Activated T-helper 1 cell treated with anti-CD3 and anti-CD28 coated beads, Interleukin-2, amount 50 U/mL, for 16 hours (primary cell): Measurements from ENCODE around the gene MOBP.

Experiments
- DNase-seq, 2 donors: peaks; one replicate each; pipeline ENCODE4 v3.0.0-alpha.2; 2020; ENCODE audit warnings: low read depth in 1 of 2, low spot score in 1 of 2

Gene MOBP

DNA sequence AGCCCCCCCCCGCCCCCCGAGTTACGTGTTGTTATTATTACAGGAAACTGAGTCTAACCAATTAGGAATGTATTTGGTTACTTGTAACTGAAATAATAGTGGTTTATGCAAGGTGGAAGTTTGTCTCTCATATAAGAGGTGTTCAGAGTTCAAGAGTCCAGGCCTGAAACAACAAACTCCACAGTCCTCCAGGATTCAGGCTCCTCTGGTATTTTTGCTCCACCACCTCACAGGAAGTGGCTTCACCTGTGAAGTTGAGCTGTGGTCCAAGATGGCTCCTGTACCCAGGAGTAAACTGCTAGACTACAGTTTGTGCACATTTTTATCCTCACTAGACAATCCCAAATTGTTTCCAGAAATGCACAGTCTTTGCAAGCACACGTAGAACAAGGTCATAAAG lies 27.3 kb downstream of the MOBP start:
- DNase-seq: no peak

DNA sequence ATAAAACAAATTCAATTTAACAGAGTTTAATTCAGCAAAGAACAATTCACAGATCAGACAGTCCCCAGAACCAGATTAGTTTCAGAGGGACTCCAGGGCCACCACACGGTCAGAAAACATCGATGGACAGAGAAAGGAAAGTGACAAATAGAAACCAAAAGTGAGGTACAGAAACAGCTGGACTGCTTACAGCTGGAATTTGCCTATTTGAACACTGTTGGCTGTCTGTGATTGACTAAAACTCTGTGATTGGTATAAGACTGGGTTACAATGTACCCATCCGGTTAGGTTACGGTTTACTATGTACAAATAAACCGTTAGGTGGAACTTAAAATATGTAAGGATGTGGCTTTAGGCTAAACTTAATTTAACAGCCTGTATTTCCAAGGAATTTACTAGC lies 30.3 kb downstream of the MOBP start:
- no peak for DNase-seq

DNA sequence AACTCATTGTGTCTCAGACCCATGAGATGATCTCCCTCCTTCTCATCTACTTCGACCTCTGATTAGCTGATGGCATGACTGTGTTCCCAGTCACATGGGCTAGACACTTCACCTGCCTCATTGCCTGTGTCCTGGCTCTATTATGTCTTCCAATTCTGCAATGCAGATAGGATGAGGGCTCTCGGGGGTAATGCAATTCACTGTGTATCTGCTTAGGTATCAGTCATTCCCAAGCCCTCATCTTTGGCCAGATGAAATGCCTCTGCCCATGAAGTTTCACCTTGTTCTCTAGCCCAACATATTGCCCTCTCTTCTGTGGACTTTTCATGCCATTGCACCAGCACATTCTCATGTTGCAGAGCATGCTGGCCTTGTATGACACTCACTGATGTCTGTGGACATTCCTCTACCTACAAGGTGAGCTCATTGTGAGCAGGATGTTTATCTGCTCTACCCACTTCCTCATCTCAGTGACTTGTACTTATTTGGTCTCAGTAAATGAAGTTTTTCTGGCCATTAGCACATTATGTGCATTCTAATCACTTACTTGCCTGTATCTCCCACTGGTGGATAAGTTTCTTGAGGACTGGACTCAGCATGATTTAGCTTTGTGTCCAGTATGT lies 32.3 kb downstream of the MOBP start:
- DNase-seq: no peak

DNA sequence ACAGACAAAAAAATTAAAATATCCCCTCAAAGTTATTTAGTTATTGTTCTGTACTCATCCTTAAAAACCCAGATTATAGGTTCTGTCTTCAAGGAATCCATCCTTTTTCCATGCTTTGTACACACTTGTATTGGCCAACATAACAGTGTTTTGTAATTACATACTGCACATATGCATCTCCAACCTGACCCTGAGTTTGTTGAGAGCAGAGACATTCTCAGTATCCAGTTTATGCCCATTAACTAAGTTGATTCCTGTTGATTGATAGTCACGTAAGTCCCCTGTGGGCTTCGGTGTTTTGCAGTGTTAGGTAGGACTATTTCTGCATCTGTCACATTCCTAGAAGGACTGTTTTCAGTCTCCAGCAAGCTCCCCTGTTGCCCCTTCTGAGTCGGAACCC lies 33.6 kb downstream of the MOBP start:
- no peak for DNase-seq

DNA sequence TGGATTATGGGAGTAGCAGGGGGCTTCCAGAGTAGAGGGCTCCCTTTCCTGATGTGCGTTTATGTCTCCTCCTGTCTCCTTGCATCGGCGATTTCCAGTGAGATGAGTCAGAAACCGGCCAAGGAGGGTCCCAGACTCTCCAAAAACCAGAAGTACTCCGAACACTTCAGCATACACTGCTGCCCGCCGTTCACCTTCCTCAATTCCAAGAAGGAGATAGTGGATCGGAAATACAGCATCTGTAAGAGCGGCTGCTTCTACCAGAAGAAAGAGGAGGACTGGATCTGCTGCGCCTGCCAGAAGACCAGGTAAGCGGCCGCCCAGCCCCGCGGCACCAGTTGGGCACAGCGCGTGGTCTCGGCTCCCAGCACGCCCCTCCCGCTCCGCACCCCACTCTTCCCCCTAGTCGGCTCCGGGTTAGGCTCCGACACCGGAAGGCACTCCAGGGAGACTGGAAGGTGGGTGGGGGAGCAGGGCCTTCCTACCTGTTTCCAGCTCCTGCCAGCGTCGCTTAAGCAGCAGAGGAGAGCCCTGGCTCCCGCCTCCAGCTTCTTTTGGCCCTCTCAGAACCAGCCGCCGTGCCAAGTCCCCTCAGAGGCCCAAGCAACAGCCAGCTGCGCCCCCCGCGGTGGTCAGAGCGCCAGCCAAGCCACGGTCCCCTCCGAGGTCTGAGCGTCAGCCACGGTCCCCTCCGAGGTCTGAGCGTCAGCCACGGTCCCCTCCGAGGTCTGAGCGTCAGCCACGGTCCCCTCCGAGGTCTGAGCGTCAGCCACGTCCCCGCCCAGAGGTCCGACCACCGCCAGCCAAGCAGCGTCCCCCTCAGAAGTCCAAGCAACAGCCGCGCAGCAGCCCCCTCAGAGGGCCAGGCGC lies 34.7 kb downstream of the MOBP start:
- DNase-seq: no peak

DNA sequence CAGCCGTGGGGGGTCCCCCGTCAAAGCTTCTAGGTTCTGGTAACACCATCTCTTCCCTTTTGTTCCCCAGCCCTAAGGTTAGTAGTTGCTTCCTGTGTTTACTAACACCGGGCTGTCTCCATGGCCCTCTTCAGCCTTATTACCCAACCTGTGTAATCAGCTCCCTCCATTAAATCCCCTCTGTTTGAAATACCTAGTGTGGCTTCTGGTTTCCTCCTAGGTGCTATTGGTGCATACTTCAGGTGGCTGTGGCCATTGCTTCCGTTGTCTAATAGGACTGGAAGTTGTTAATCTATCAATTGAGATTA lies 35.3 kb downstream of the MOBP start:
- no peak for DNase-seq

DNA sequence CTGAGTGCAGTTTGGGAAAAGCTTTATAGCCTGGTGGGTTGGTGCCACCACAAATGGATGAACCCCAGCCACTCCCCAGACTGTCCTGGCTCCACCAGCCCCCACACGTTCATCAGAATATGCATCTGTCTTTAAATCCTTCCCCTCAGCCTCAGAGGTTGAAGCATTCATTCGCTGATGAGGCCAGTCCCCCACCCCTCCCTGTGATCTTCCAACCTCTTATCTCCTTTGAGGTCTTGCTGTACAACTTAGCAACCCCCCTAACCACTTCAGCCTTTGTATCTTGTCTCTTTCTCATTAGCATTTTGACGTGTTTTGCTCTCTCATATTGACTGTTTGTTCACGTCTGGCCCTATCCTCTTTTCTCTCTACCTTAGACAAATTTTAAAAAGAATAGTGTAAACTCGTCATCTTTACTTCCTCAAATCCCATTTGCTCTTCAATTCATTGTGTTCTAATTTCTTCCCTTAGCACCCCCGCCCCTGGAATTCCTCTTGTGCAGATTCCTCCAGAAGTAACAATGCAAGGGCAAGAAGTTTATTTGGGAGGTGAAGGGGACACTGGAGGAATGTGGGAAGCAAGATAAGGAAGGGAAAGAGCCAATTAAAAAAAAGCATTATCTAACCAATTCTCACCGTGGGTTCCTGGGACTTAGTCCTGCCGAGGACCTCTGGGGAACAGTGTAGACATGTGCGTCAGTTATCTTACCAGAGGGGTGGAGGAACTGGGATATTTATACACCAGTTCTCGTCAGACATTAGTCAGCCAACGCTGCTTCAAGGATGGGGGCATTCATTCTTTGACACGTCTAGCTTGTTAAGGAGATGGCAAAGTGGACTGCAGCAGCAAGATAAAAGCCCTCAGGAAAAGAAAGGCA lies 38.6 kb downstream of the MOBP start:
- no peak for DNase-seq

DNA sequence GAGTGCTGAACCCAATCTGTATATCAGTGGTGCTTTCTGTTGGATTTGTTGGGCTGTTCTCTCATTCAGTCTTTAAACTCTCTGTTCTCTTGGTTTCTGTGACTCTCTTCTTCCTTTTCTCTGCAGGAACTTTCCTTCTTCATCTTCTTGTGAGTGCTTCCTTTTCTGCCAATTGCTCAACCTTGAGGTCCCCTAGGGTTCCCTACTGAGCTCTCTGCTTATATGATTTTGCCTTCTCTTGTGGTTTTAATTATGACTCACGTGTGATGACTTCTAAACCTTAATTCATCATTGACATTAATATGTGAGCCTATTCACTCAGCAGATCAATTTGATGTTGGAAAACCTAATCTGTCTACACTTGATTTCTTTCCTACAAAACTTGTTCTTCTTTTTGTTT lies 39.4 kb downstream of the MOBP start:
- DNase-seq: no peak

DNA sequence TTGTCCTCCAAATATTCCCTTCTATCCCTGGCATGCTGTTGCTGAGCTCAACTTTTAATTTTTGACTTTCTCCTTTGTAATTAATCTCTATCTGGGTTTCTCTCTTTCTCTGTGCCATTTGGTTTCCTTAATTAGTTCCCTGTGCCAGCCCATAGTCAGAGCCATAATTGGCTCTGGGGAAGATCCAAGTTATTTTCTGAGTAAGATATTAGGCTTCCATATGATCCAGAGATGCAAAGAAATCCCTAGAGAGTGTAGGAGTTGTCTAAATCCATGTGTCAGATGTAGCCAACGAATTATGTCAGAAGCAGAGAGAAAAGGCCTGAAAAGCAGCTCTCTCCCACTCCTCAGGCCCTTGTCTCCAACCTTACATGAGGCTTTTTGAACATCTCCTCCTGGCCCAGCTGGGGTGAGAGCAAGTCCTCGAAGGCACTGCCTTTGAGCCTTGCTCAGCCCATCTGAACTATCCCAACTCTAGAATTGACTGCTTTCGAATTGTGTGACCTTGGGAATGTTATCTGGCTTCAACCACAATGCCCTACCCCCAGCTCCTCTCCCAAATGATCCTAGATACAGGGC lies 46.4 kb downstream of the MOBP start:
- no peak for DNase-seq

DNA sequence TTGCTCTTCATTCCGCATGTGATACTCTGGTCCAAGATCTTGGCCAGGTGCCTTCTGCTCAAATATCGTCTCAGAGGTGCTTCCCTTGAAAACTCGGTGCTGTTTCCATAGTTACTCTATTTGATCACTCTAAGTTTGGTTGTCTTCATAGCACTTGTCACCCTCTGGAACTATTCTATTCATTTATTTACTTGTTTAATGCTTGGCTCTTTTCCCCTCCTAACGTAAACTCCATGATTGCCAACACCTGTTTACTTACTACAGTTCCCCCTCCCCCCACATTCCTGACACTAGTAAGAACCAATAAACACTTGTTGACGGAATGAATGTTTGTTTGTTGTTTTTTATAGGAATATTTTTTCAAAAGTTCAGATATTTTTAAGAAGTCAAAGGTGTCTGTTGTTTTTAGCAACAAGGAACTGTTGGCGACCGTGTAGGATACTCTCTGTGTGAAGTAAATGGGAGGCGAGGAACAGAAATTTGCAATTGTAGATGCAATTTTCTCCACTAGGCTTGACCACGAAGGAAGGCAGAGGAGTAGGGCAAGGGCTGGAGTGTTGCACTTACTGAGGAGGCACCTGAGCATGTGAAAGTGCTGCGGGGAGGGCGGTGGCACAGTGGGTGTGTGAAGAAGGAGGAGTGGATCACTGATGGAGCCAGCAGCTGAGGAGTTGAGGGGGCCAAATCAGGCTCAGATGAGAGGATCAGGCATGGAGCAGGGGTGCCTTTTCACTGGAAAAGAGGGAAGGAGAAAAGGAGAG lies 48.4 kb downstream of the MOBP start:
- DNase-seq: no peak

DNA sequence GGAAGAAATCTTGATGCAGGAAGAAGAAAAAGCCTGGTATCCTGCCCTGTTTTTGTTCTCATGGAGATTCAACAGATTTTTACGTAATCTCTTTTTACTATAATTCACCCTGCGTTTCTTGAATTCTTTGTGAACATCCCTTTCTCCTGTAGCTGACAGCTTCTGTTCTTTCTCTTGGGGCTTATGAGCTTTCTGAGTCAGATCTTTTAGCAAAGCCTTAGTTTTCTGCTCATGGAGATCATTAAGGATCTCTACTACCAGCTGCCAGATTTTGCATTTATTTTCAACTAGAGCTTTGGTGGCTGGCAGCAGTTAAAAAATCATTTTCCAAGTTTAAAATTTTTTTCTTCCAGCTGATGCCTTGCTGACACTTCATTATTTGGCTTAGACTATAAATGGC lies 51.6 kb downstream of the MOBP start:
- no peak for DNase-seq

DNA sequence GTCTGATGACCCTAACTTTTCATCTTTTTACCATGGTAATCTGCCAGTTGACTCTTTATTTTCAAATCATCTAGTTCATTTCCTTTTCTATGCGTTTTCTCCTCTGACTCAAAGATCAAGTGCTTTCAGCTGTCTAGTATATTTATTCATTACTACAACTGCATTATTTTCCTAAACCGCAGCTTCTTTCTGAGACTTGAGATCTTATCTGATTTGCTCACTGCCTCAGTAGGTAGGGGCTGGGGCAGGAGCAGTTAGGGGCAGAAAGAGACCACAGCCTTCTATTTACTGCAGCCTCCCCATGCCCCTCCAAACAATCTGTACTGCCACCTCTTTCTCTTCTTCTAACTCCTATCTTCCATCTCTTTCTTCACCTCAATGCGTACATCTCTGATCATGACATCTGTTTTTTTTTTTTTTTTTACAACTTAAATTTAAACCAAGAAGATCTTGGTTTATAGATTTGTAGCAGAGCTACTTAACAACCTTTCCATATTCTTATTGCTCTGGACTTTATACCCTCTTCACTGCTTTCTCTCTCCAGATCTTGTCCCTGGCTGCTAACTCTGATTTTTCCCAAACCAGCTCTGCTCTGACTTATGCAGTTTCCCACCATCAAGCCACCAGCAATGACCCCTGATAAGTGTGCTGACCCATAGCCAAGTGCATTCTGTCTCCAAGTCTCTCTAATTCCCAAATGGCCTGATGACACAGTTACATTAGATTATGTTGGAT lies 52.2 kb downstream of the MOBP start:
- DNase-seq: no peak

DNA sequence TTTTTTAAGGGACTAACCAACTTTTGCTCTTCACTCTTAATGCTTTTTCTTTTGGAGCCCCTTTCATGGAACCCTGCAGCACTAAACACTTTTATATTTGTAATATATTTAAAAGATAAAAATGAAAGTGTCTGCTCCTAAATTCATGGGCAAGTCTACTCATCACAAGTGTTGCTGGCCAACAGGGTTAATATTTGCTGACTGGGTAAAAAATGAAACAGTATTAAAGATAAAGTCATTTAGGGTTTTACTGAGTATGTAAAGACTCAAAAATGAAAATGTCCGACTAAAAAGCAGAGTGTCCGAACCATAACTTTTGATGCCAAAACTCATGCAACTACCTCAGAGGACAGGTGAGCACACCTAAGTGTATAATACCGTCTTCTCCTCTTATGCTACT lies 54.0 kb downstream of the MOBP start:
- no peak for DNase-seq

DNA sequence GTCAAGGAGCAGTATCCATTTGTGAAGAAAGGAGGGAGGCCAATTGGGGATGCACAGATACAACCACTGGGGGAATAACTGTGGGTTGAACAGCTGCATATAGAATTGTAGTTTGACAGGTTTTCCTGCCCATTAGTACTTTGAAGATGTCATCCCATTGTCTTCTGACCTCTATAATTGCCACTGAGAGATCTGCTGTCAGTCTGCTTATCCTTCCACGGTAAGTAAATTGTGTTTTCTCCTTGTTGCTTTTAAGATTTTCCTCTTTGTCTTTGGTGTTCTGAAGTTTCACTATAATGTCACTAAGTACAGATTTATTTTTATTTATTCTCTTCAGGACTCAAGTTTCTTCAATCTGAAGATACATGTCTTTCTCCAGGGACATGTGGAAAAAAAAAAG lies 56.6 kb downstream of the MOBP start:
- DNase-seq: no peak

DNA sequence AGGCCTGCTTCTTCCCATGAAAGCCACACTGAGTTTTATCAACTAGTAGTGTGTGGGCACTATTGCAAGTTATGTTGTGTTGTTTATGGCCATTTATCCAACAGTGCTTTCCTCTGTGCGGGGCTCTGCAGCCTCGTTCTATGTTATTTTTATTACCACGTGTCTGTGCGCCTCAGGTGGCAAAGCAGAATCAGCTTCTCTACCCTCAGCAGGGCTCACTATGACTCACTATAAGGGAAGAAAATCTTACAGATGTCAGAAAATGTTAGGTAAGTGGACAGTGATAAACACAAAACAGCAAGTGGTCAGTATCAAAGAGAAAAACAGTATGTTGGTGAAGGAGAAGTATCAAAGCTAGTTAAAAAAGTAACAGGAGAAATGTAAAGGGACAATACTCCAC lies 61.4 kb downstream of the MOBP start:
- DNase-seq: no peak

DNA sequence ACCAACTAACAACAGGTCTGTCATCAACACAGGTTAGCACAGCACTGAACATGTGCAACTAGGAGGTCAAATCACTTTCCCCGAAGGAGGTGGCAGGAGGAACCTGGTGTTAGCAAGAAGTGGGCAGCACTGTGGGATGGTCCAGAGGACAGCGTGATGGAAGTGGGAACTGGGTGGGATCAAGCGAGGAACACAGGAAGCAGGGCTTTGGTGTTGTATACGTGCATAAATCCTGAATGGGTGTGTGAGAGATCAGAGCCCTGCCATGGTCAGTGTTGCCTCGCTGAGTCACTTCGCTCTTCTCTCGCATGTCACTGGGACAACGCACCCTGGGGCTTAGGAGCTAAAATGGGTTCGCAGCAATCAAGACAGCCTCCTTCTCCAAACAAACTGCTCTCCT lies 62.1 kb downstream of the MOBP start:
- no peak for DNase-seq

DNA sequence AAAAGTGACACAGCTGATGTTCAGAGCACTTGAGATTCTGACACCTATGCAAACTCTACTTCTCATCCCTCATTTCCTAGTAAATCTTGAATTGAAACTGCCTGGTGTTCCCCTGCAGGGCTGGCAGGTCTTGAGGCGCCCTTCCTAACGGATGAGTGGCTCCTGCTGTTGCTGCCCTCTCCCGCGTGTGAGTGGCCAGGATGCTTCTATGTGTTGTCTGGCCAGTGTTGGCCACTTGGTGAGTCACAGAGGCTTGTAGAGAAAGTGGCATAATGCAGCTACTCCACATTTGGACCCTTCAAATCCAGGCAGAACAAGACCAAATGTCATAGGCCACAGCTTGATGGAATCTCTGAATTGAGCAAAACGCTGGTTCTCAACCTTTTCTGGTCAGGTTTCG lies 63.6 kb downstream of the MOBP start:
- no peak for DNase-seq

DNA sequence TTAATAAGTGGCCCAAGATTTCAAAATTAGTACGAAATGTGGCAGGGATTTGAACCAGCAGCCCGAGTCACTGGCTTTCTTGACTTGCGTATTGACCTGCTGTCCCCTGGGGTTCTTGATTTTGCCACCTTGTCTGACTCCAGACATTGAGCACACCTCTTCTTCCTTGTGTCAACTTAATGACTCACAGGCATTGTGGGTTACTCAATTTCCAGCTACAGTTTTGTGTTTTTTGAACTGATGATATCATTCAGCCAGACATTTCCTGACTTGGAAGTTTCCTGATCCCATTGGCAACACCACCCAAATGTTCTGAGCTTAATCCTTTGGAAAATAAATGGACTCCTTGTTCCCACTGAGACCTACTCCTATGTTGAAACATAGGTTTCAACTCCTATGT lies 64.2 kb downstream of the MOBP start:
- DNase-seq: no peak

DNA sequence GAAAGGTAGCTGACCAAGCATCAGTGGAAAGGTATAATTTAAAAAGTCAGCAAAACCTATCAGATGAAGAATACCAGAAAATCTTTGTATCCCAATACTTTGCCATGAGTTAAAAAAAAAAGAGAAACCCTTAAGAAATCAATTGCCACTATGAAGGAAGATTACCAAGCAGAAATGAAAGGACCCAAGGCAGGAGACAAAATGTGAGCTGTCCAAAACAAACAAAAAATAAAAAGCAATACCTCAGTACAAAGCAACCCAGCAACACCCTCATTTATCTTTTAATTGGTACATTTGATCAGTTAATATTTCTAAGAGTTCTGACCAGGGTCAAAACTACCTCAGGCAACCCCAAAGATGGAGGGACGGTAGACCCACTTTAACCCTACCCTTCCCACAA lies 65.3 kb downstream of the MOBP start:
- DNase-seq: no peak

DNA sequence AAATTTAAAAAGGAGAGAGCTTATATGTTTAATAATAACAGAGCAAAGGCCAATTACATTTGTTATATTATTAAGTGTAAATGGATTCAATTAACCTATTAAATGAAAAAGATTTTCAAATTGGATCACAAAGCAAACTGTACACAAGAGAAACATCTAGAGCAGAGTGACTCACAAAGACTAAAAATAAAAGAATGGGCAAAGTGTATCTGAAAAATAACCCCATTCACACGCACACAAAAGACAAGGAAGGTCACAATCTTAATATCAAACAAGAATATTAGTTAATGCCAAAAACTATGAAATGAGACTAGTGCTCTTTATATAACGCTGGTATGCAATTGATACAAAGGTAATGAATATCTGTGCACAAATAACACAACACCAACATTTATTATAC lies 65.7 kb downstream of the MOBP start:
- DNase-seq: no peak
